ENCODE data around the gene DDR2. TPM values are rescaled to one million over a fixed set of nuclear protein-coding genes. Genes with fewer than 3 reads are reported as not detected.
"Not testable (repeated sequence)": the region's sequence is repeated elsewhere in the genome, so short reads cannot be mapped to it uniquely, and the experiment has no call there.

Gene DDR2
- total RNA-seq, 2 donors from 2014 or later = 14.2 to 27.0 TPM

DNA sequence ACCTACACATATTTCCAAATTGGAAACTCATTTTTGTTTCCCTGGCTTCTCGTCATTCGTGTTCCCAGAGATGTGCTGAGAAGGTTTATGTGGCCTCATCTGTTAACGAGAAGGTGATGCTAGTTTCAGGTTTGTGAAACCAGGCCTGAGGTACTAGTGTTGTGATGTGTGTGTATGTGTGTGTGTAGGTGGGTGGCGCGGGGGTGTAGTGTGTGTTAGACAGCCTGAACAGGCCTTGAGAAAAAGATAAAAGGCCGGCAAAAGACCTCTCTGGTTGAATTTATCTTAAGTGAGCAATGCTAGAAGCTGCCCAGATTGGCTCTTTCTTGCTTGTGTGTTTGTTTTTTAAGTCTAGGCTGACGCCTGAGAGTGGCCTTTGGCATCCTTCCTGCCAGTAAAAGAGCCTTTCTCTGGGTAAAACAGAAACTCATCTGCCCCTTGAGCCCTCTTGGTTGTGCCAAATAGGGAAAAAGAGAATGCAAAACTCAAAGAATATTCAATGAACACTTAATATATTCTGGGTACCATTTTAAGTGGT is 92.4 kb downstream of the DDR2 start:
- Histone ChIP-seq H3K4me3 (no peak overlapping the region), H3K9me3 (no peaks in the 10 kb centered on the region), H3K4me1 (replicated peaks) (no peaks in the 10 kb centered on the region), H3K36me3 (no peaks in the 10 kb centered on the region), H3K27ac (no peak overlapping the region), H3K27me3 (replicated peaks; ENCODE audit: insufficient read depth) (no peaks in the 10 kb centered on the region)
- DNase-seq (ENCODE audit: low spot score) = no peak
- intact Hi-C loops (cut with DNase I) = no loop called here
- WGBS = 79% methylated on average over 7 of the region's 7 CpGs
- TF ChIP-seq POLR2AphosphoS5 (IDR thresholded peaks at IDR 0.05) (no peak), POLR2A (IDR thresholded peaks at IDR 0.05) (no peak)
- TF ChIP-seq, protein P1, sequence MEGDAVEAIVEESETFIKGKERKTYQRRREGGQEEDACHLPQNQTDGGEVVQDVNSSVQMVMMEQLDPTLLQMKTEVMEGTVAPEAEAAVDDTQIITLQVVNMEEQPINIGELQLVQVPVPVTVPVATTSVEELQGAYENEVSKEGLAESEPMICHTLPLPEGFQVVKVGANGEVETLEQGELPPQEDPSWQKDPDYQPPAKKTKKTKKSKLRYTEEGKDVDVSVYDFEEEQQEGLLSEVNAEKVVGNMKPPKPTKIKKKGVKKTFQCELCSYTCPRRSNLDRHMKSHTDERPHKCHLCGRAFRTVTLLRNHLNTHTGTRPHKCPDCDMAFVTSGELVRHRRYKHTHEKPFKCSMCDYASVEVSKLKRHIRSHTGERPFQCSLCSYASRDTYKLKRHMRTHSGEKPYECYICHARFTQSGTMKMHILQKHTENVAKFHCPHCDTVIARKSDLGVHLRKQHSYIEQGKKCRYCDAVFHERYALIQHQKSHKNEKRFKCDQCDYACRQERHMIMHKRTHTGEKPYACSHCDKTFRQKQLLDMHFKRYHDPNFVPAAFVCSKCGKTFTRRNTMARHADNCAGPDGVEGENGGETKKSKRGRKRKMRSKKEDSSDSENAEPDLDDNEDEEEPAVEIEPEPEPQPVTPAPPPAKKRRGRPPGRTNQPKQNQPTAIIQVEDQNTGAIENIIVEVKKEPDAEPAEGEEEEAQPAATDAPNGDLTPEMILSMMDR (IDR thresholded peaks at IDR 0.05) = no peak

DNA sequence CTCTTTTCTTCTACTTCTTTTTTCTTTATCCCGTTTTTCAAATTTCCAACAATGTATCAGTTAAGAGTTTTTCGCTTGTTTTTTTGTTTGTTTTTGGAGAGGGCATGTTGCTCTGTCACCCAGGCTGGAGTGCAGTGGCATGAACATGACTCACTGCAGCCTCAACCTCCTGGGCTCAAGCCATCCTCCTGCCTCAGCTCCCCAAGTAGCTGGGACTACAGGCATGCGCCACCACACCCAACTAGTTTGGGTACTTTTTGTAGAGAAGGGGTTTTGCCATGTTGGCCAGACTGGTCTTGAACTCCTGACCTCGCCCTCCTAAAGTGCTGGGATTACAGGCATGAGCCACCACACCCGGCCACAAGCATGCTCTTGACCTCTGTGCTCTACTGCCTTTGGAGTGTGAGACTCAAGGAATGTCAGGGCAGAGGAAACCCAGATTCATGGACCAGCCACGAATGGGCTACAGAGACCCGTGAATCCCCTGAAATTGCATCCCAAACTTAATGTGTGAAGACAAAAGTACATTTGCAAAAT is 93.1 kb downstream of the DDR2 start:
- H3K27ac ChIP-seq = no peak overlapping the region
- intact Hi-C loops (cut with DNase I) = no loop called here
- H3K36me3 ChIP-seq = no peaks in the 10 kb centered on the region
- H3K4me3 ChIP-seq = no peak overlapping the region
- TF ChIP-seq, protein P1 (IDR thresholded peaks at IDR 0.05) = no peak
- TF ChIP-seq POLR2A (IDR thresholded peaks at IDR 0.05) = no peak
- TF ChIP-seq POLR2AphosphoS5 (IDR thresholded peaks at IDR 0.05) = no peak
- H3K27me3 ChIP-seq (replicated peaks; ENCODE audit: insufficient read depth) = no peaks in the 10 kb centered on the region
- H3K4me1 ChIP-seq (replicated peaks) = no peaks in the 10 kb centered on the region
- WGBS = 90% methylated on average over 7 of the region's 7 CpGs
- H3K9me3 ChIP-seq = no peaks in the 10 kb centered on the region
- no peak for DNase-seq (ENCODE audit: low spot score)

- H3K4me3 ChIP-seq = no peak overlapping the region
- no peaks in the 10 kb centered on the region for H3K27me3 ChIP-seq (replicated peaks; ENCODE audit: insufficient read depth)
- no peak for TF ChIP-seq POLR2A (IDR thresholded peaks at IDR 0.05)
- TF ChIP-seq, protein P1 (IDR thresholded peaks at IDR 0.05) = no peak
- no peak for TF ChIP-seq POLR2AphosphoS5 (IDR thresholded peaks at IDR 0.05)
- no peak for DNase-seq (ENCODE audit: low spot score)
- no peaks in the 10 kb centered on the region for H3K9me3 ChIP-seq
- intact Hi-C loops (cut with DNase I) = no loop called here
- H3K36me3 ChIP-seq = no peaks in the 10 kb centered on the region
- no peak overlapping the region for H3K27ac ChIP-seq
- H3K4me1 ChIP-seq (replicated peaks) = no peaks in the 10 kb centered on the region
- whole genome bisulfite sequencing = 91% methylated on average over 3 of the region's 3 CpGs
These were observed 94.3 kb downstream of the DDR2 start for GRCh38 chr1:162726555-162726954.

DNA sequence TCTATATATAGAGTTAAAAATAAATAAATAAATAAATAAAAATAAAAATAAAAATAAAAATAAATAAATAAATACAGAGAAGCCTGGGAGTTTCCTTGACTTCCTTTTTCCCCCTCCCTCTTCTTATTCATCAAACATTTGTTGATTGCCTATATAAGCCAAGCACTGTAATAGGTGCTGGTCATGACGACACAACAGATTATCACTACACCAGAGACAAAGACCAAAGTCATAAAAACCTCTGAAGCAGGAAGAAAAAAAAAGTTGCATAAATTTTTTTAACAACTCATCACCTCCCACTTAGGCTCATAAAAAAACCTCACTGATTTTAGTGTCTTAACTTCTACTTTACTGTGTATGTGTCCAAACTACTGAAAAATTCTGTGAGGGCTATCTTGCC is 95.2 kb downstream of the DDR2 start:
- H3K9me3 ChIP-seq; H3K4me1 ChIP-seq (replicated peaks); H3K27me3 ChIP-seq (replicated peaks; ENCODE audit: insufficient read depth); intact Hi-C loops (cut with DNase I); DNase-seq (ENCODE audit: low spot score); H3K36me3 ChIP-seq; H3K27ac ChIP-seq; H3K4me3 ChIP-seq: not testable (repeated sequence)
- 31% methylated on average over 1 of the region's 1 CpG for WGBS

DNA sequence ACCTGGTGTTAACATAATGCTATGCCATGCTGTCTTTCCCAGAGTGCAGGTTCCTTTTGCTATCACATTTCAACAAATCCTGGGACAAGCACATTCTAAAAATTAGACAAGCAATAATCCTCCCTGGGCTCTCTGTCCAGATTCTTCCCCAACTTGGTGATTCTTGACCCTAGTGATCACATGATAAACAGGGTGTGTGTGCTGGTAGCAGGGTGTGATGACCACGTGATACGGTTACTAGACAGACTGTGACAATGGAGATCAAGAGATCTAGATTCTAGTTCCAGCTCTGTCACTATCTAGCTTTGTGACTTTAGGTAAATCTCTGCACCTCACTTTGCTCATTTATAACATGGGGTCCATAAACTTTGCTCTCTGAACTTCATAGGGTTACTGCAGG is 96.3 kb downstream of the DDR2 start:
- Histone ChIP-seq H3K27me3 (replicated peaks; ENCODE audit: insufficient read depth) (no peaks in the 10 kb centered on the region), H3K36me3 (no peaks in the 10 kb centered on the region), H3K9me3 (no peaks in the 10 kb centered on the region), H3K4me3 (no peak overlapping the region), H3K4me1 (replicated peaks) (peaks cover 8% of the 10 kb centered on the region), H3K27ac (no peak overlapping the region)
- intact Hi-C loops (cut with DNase I) = no loop called here
- DNase-seq (ENCODE audit: low spot score) = no peak
- 85% methylated on average over 2 of the region's 2 CpGs for WGBS
- TF ChIP-seq POLR2A (IDR thresholded peaks at IDR 0.05) = no peak
- TF ChIP-seq POLR2AphosphoS5 (IDR thresholded peaks at IDR 0.05) = no peak
- TF ChIP-seq, protein P1 (IDR thresholded peaks at IDR 0.05) = no peak

DNA sequence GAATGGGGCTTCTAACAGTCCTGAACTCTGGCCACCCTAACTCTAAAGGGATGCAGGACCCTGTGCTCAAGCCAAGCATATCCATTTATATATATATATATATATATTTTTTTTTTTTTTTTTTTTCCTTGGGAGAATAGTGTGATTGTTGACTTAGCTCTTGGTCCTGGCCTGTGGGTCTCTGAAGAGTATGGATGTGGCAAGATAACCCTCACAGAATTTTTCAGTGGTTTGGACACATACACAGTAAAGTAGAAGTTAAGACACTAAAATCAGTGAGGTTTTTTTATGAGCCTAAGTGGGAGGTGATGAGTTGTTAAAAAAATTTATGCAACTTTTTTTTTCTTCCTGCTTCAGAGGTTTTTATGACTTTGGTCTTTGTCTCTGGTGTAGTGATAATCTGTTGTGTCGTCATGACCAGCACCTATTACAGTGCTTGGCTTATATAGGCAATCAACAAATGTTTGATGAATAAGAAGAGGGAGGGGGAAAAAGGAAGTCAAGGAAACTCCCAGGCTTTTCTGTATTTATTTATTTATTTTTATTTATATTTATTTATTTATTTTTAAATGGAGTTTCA is 97.0 kb downstream of the DDR2 start:
- DNase-seq (ENCODE audit: low spot score); H3K27ac ChIP-seq; H3K4me1 ChIP-seq (replicated peaks); H3K9me3 ChIP-seq; H3K36me3 ChIP-seq; H3K4me3 ChIP-seq; intact Hi-C loops (cut with DNase I); H3K27me3 ChIP-seq (replicated peaks; ENCODE audit: insufficient read depth): not testable (repeated sequence)
- 14% methylated on average over 1 of the region's 1 CpG for WGBS
